Tibial artery (tissue), 4 donors: ENCODE data around the gene MRPS11.

Experiments
- DNase-seq, 2 donors: peaks; one replicate each; pipeline ENCODE4 v3.0.0-alpha.2; 2019
- H3K27ac ChIP-seq, 2 donors: fragments of 200-600 bp; sonication (generic) in 1 of 2; 1 replicate in 1 of 2; 2 replicates in 1 of 2; pipeline ENCODE4 v1.5.1; 2018 to 2019; ENCODE audit warnings: mild to moderate bottlenecking in 1 of 2
- H3K27me3 ChIP-seq, 2 donors: fragments of 200-600 bp; sonication (generic) in 1 of 2; one replicate each; pipeline versions ENCODE4 v1.5.1 to v1.6.0; 2016 to 2019
- H3K36me3 ChIP-seq, 3 donors: fragments of 200-600 bp; sonication (generic) in 2 of 3; one replicate each; pipeline ENCODE4 v1.5.1; 2016 to 2019; ENCODE audit warnings: mild to moderate bottlenecking in 2 of 3
- H3K4me1 ChIP-seq, 4 donors: fragments of 200-600 bp; sonication (generic) in 2 of 4; 1 replicate in 3 of 4; 2 replicates in 1 of 4; pipeline ENCODE4 v1.5.1; 2016 to 2019
- H3K4me3 ChIP-seq, 2 donors: fragments of 200-600 bp; sonication (generic) in 1 of 2; 1 replicate in 1 of 2; 2 replicates in 1 of 2; pipeline ENCODE4 v1.5.1; 2018 to 2019; ENCODE audit warnings: mild to moderate bottlenecking in 2 of 2
- H3K9me3 ChIP-seq, 3 donors: fragments of 200-600 bp; sonication (generic) in 1 of 3; one replicate each; pipeline ENCODE4 v1.5.1; 2016 to 2019
- CTCF ChIP-seq, 2 experiments: fragments of 200-600 bp in 1 of 2; fragments of 450-650 bp in 1 of 2; IDR thresholded peaks; one replicate each; pipeline ENCODE4 v1.5.1; 2017 to 2019; ENCODE audit warnings: antibody characterized with exemption in 2 of 2, mild to moderate bottlenecking in 1 of 2, moderate library complexity in 1 of 2
- intact Hi-C: fragments of 100-400 bp; cut with DNase I; formaldehyde crosslinking; loops from one replicate; pipeline ENCODE4 v1.15.0; 2023; ENCODE audit warnings: low total_unique reads

MRPS11 gene

GRCh38 chr15:88479169-88479568 is 11.7 kb downstream of the MRPS11 start:
- Histone ChIP-seq H3K36me3 (peaks cover 5 to 75% (median 33%) of the 10 kb centered on the region in 3 donors), H3K27ac (no peak overlapping the region), H3K4me3 (no peak overlapping the region), H3K9me3 (no peaks in the 10 kb centered on the region), H3K27me3 (no peaks in the 10 kb centered on the region), H3K4me1 (no peaks in the 10 kb centered on the region)
- intact Hi-C loops: loop anchor here (10.0 kb wide), 1 partner anchor 356 kb away; no protein-coding TSS in a partner anchor
- DNase-seq: no peak
- TF ChIP-seq CTCF (IDR thresholded peaks at IDR 0.05): no peak

- no peaks in the 10 kb centered on the region for H3K4me1 ChIP-seq
- TF ChIP-seq CTCF (IDR thresholded peaks at IDR 0.05): no peak
- no peaks in the 10 kb centered on the region for H3K27me3 ChIP-seq
- H3K9me3 ChIP-seq: no peaks in the 10 kb centered on the region
- no peak for DNase-seq
- intact Hi-C loops: no loop called here
- H3K27ac ChIP-seq: no peak overlapping the region
- peaks cover 0 to 57% (median 18%) of the 10 kb centered on the region in 3 donors for H3K36me3 ChIP-seq
- no peak overlapping the region for H3K4me3 ChIP-seq
These were observed 13.5 kb downstream of the MRPS11 start for GRCh38 chr15:88480981-88481380.

GRCh38 chr15:88482263-88482662 is 14.8 kb downstream of the MRPS11 start:
- Histone ChIP-seq H3K9me3 (no peaks in the 10 kb centered on the region), H3K4me3 (no peak overlapping the region), H3K27me3 (no peaks in the 10 kb centered on the region), H3K27ac (no peak overlapping the region), H3K36me3 (peaks cover 0 to 44% (median 13%) of the 10 kb centered on the region in 3 donors), H3K4me1 (no peaks in the 10 kb centered on the region)
- DNase-seq: no peak
- no peak for TF ChIP-seq CTCF (IDR thresholded peaks at IDR 0.05)
- intact Hi-C loops: no loop called here

GRCh38 chr15:88484682-88485331 is 17.3 kb downstream of the MRPS11 start:
- H3K27me3 ChIP-seq: no peaks in the 10 kb centered on the region
- no peaks in the 10 kb centered on the region for H3K9me3 ChIP-seq
- no peaks in the 10 kb centered on the region for H3K4me1 ChIP-seq
- intact Hi-C loops: no loop called here
- DNase-seq: no peak
- no peak for TF ChIP-seq CTCF (IDR thresholded peaks at IDR 0.05)
- H3K36me3 ChIP-seq: peaks cover 0 to 19% (median 0%) of the 10 kb centered on the region in 3 donors
- H3K4me3 ChIP-seq: no peak overlapping the region
- H3K27ac ChIP-seq: no peak overlapping the region

- Histone ChIP-seq H3K27me3 (no peaks in the 10 kb centered on the region), H3K9me3 (no peaks in the 10 kb centered on the region), H3K4me3 (no peak overlapping the region), H3K4me1 (no peaks in the 10 kb centered on the region), H3K36me3 (no peaks in the 10 kb centered on the region), H3K27ac (no peak overlapping the region)
- intact Hi-C loops: no loop called here
- DNase-seq: no peak
- no peak for TF ChIP-seq CTCF (IDR thresholded peaks at IDR 0.05)
These were observed 19.8 kb downstream of the MRPS11 start for GRCh38 chr15:88487178-88487795.
